HepG2 (cell line): Measurements from ENCODE around the gene PPP1R1B. TPM values are rescaled to one million over a fixed set of nuclear protein-coding genes. Genes with fewer than 3 reads are reported as not detected.

Source experiments
- BORCS8-MEF2B ChIP-seq: sonication (generic); formaldehyde crosslinking; IDR thresholded peaks from 2 replicates; pipeline ENCODE4 v1.8.0; 2022; ENCODE audit warnings: mild to moderate bottlenecking, missing genetic modification reagents
- E2F1 ChIP-seq: sonication (generic); formaldehyde crosslinking; IDR thresholded peaks from 2 replicates; pipeline ENCODE4 v1.5.0; 2020; ENCODE audit warnings: missing genetic modification reagents
- KIAA2018 ChIP-seq: sonication (generic); formaldehyde crosslinking; IDR thresholded peaks from 2 replicates; pipeline ENCODE4 v1.5.0; 2020; ENCODE audit warnings: mild to moderate bottlenecking, missing genetic modification reagents, borderline replicate concordance
- NFATC3 ChIP-seq: sonication (generic); formaldehyde crosslinking; IDR thresholded peaks from 2 replicates; pipeline ENCODE4 v1.5.1; 2020; ENCODE audit warnings: mild to moderate bottlenecking, missing genetic modification reagents
- RAD21 ChIP-seq: fragments of 450-650 bp; formaldehyde crosslinking; IDR thresholded peaks from 2 replicates; pipeline ENCODE4 v1.5.0; 2020; ENCODE audit warnings: mild to moderate bottlenecking
- SNRNP70 ChIP-seq: fragments of 200-400 bp; formaldehyde crosslinking; IDR thresholded peaks from 2 replicates; pipeline ENCODE4 v1.6.1; 2017; ENCODE audit warnings: mild to moderate bottlenecking, low read depth, low read length, moderate library complexity
- TOPORS ChIP-seq: sonication (generic); formaldehyde crosslinking; IDR thresholded peaks from 2 replicates; pipeline ENCODE4 v1.8.0; 2023; ENCODE audit warnings: mild to moderate bottlenecking, missing genetic modification reagents
- TSC22D2 ChIP-seq: sonication (generic); formaldehyde crosslinking; IDR thresholded peaks from 2 replicates; pipeline ENCODE4 v1.5.1; 2020; ENCODE audit warnings: missing genetic modification reagents, mild to moderate bottlenecking, borderline replicate concordance
- ZNF318 ChIP-seq: sonication (generic); formaldehyde crosslinking; IDR thresholded peaks from 2 replicates; pipeline ENCODE4 v1.4.0; 2020; ENCODE audit warnings: mild to moderate bottlenecking, missing genetic modification reagents
- ZNF562 ChIP-seq: sonication (generic); formaldehyde crosslinking; IDR thresholded peaks from 2 replicates; pipeline ENCODE4 v1.8.0; 2022; ENCODE audit warnings: missing genetic modification reagents, borderline replicate concordance
- ZNF644 ChIP-seq: IDR thresholded peaks from 2 replicates; pipeline ENCODE4 v1.6.1; 2016; ENCODE audit warnings: low read depth
- ZNF780A ChIP-seq: sonication (generic); formaldehyde crosslinking; IDR thresholded peaks from 2 replicates; pipeline ENCODE4 v1.8.0; 2022; ENCODE audit warnings: mild to moderate bottlenecking, missing genetic modification reagents, moderate library complexity
- polyA plus RNA-seq, 8 experiments: library from polyadenylated mRNA; depleted of rRNA in 3 of 8; stranded (reverse) in 7 of 8; unstranded in 1 of 8; fragments of >200 nt; fragmentation: Illumina TruSeq in 4 of 8; extraction: Trizol in 4 of 8; gene quantifications; 2 replicates each; pipeline versions ENCODE4 v1.2.1 to v1.2.3, GENCODE V29; 2011 to 2016; ENCODE audit warnings: low read depth in 4 of 8, missing spikeins in 1 of 8, mixed read lengths in 1 of 8; ENCODE audit not compliant: insufficient read depth in 1 of 8
- total RNA-seq, 5 experiments: library from RNA; depleted of rRNA; stranded (reverse); fragments of >200 nt; fragmentation: Illumina TruSeq; extraction: Trizol; gene quantifications; 2 replicates each; pipeline ENCODE4 v1.2.3, GENCODE V29; 2016; ENCODE audit warnings: low read depth in 1 of 5

PPP1R1B gene
- total and polyA plus RNA-seq, 2 of the 13 experiments (the other 11 are each of a cell fraction or from before 2014, with no cell fraction given), result 0.08 TPM; not detected in 1

- no peak for TF ChIP-seq KIAA2018 (CRISPR knock-in tag)
- no peak for TF ChIP-seq RAD21
- no peak for TF ChIP-seq NFATC3 (CRISPR knock-in tag)
- no peak for TF ChIP-seq TOPORS (CRISPR knock-in tag)
- no peak for TF ChIP-seq ZNF562 (CRISPR knock-in tag)
- no peak; the same call in 1 of the 2 replicates for TF ChIP-seq ZNF318 (CRISPR knock-in tag)
- peak; percentile 73 for TF ChIP-seq BORCS8-MEF2B (CRISPR knock-in tag)
- no peak for TF ChIP-seq ZNF780A (CRISPR knock-in tag)
- TF ChIP-seq ZNF644 (CRISPR knock-in tag), result no peak
- no peak for TF ChIP-seq E2F1 (CRISPR knock-in tag)
- TF ChIP-seq TSC22D2 (CRISPR knock-in tag), result no peak
- TF ChIP-seq SNRNP70, result no peak
Measured at GRCh38 chr17:39674702-39675389, 48.1 kb downstream of the PPP1R1B start (continued).
